ENCODE data around the gene LRRC36. TPM values are rescaled to one million over a fixed set of nuclear protein-coding genes. Genes with fewer than 3 reads are reported as not detected.

LRRC36 gene
- total RNA-seq, 3 donors from 2014 or later = 0.90 to 1.5 TPM; not detected in 1

DNA sequence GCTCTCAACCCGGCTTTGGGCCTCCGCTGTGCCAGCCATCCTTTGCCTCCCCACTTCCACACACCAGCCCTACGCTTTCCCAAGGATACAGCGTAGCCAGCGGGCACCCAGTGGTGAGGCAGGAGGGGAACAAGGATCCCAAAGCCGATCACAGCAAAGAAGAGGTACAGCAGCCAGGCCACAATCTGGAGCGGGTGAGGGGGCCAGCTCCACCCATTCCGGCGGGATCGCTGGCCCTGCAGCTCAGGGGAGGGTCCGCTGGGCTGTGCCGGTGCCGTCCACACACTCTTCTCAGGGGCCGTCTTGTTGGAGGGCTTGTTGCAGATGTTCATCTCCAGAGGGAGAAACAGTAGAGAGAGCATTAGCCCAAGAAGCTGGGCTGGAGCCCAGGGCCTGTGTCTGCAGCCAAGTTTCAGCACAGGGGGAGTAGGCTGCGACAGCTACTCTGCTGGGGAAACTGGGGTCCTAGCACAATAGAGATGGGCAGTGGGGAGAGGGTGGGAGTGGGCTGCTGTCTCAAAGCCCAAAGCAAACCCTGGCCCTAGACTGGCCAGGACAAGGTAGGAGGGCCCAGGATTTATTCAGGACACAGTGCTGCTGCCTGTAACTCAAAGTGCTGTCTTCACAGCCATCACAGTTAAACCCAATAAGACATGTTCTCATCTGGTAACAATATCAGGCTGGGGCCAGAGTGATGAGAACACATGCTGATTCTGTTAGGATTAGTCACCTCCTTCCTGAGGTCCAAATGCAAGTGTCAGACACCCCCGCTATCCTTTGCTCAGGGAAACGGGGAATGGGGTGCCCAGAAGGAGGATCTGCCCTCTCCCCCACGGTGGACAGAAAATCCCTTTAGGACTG is 79.7 kb downstream of the LRRC36 start:
- Histone ChIP-seq H3K9me3 (no peaks in the 10 kb centered on the region), H3K4me1 (ENCODE audit: low read depth) (peaks cover 16% of the 10 kb centered on the region), H3K4me3 (no peak overlapping the region), H3K36me3 (ENCODE audit: low read depth) (no peaks in the 10 kb centered on the region)
- TF ChIP-seq, protein P1, sequence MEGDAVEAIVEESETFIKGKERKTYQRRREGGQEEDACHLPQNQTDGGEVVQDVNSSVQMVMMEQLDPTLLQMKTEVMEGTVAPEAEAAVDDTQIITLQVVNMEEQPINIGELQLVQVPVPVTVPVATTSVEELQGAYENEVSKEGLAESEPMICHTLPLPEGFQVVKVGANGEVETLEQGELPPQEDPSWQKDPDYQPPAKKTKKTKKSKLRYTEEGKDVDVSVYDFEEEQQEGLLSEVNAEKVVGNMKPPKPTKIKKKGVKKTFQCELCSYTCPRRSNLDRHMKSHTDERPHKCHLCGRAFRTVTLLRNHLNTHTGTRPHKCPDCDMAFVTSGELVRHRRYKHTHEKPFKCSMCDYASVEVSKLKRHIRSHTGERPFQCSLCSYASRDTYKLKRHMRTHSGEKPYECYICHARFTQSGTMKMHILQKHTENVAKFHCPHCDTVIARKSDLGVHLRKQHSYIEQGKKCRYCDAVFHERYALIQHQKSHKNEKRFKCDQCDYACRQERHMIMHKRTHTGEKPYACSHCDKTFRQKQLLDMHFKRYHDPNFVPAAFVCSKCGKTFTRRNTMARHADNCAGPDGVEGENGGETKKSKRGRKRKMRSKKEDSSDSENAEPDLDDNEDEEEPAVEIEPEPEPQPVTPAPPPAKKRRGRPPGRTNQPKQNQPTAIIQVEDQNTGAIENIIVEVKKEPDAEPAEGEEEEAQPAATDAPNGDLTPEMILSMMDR (IDR thresholded peaks at IDR 0.05) = no peak
- DNase-seq = peak in 1 of 3 donors; percentile 48
- ATAC-seq = no peak
- intact Hi-C loops (cut with DNase I, micrococcal nuclease) = no loop called here

DNA sequence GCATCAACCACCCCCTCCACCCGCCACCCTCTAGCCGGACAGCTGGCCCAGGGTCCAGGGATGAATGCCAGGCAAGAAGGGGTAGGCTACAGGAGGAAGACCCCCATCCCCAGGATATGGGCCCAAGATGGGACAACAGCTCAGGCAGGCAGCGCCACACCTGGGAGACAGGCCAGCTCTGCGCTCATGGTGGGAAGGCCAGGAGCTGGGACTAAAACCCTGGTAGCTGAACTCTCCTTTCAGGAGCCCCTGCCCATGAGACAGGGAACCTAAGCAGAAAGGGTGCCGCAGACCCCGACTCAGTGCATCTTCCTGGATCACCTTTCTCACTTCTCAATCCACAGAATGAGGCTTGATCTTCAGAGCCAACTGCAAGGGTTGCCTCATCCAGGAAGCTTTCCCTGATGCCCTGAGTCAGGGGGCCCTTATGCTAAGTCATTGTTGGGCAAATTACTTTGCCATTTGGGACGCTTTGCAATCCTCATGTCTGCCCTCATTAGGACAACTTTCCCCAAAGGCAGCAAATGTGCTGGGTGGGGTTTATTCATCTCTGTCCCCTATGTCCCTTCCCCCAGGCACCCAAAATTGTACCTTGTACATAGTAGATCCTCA is 80.7 kb downstream of the LRRC36 start:
- intact Hi-C loops (cut with DNase I, micrococcal nuclease) = no loop called here
- Histone ChIP-seq H3K36me3 (ENCODE audit: low read depth) (no peaks in the 10 kb centered on the region), H3K9me3 (no peaks in the 10 kb centered on the region), H3K4me3 (no peak overlapping the region), H3K4me1 (ENCODE audit: low read depth) (peaks cover 16% of the 10 kb centered on the region)
- DNase-seq (no peak), ATAC-seq (no peak)
- TF ChIP-seq, protein P1 (IDR thresholded peaks at IDR 0.05) = no peak

DNA sequence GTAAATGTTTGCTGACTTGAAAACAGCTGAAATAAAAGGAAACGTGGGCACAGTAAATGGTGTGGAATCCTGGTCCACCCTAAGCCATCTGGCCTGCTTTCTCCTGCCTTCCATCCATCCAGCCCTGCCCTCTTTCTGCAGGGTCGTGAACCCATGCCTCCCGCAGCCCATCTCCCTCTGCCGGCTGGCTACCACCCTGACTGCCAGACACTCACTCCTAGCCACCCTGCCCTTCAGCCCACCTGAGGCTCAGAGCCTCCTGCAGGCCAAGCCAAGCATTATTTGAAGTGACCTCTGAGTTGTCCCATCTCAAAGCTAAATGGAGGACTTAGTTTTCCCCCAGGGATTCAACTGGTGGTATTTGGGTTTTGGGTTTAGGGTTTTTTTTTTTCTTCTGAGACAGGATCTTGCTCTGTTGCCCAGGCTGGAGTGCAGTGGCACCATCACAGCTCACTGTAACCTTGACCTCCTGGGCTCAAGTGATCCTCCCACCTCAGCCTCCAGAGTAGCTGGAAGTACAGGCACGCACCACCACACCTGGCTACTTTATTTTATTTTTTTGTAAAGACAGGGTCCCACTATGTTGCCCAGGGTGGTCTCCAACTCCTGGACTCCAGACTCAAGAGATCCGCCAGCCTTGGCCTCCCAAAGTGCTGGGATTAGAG is 81.3 kb downstream of the LRRC36 start:
- H3K4me1 ChIP-seq (ENCODE audit: low read depth) = peaks cover 16% of the 10 kb centered on the region
- DNase-seq (no peak), ATAC-seq (no peak)
- no peaks in the 10 kb centered on the region for H3K9me3 ChIP-seq
- H3K4me3 ChIP-seq = no peak overlapping the region
- intact Hi-C loops (cut with DNase I, micrococcal nuclease) = no loop called here
- TF ChIP-seq, protein P1 (IDR thresholded peaks at IDR 0.05) = no peak
- no peaks in the 10 kb centered on the region for H3K36me3 ChIP-seq (ENCODE audit: low read depth)

DNA sequence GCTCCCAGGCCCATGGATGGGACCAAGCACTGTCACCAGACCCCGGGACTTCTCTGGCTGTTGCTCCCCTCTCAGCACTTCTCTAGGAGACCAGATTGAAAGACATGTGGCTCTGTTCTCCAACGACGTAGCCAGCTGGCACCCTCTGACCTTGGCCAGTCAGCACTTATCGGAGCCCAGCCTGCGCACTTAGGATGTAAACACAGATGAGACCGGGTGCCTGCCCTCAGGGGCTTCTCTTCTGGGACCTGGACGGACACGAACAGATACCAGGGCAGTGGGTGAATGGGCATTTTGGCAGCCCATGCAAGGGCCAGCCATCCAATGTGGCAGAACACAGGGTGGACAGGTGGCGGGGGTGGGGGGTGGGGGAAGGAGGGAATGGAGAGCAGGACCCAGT is 83.0 kb downstream of the LRRC36 start:
- peaks cover 2% of the 10 kb centered on the region for H3K4me1 ChIP-seq (ENCODE audit: low read depth)
- intact Hi-C loops (cut with DNase I, micrococcal nuclease) = no loop called here
- no peak for DNase-seq
- no peak overlapping the region for H3K4me3 ChIP-seq
- TF ChIP-seq, protein P1 (IDR thresholded peaks at IDR 0.05) = no peak
- ATAC-seq = no peak
- H3K9me3 ChIP-seq = no peaks in the 10 kb centered on the region
- no peaks in the 10 kb centered on the region for H3K36me3 ChIP-seq (ENCODE audit: low read depth)

DNA sequence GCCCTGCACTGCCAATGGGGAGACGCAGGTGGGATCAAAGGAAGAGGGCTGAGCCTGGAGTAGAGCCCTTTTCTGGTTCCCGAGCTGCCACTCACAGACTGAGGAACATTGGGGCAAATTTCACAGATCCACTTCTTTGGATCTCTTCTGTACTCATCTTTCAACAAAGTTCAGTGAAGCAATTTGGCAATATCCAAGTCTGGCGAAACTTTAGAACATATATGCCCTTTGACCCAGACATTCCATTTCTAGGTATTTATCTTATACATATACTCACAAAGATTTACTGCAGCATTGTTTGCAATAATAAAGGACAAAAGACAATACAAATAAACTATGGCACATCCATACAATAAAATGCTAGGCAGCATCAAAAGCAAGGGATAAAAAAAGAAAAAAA is 84.7 kb downstream of the LRRC36 start:
- ATAC-seq (no peak), DNase-seq (no peak)
- intact Hi-C loops (cut with DNase I, micrococcal nuclease) = no loop called here
- Histone ChIP-seq H3K36me3 (ENCODE audit: low read depth) (no peaks in the 10 kb centered on the region), H3K4me1 (ENCODE audit: low read depth) (peaks cover 5% of the 10 kb centered on the region), H3K9me3 (no peaks in the 10 kb centered on the region), H3K4me3 (no peak overlapping the region)
- TF ChIP-seq, protein P1 (IDR thresholded peaks at IDR 0.05) = no peak
